ENCODE results near the gene SPATA22.
"Not testable (repeated sequence)": the region's sequence is repeated elsewhere in the genome, so short reads cannot be mapped to it uniquely, and the experiment has no call there.

SPATA22 gene

GRCh38 chr17:3475251-3475685, 3.6 kb upstream of the SPATA22 start:
- no peak for DNase-seq (ENCODE audit: insufficient read length, low spot score)
- FAIRE-seq = no peak

GRCh38 chr17:3474212-3474611, 2.6 kb upstream of the SPATA22 start:
- DNase-seq (ENCODE audit: insufficient read length, low spot score) (no peak), FAIRE-seq (no peak)

- DNase-seq (ENCODE audit: insufficient read length, low spot score) = no peak
- no peak for FAIRE-seq
Observed at GRCh38 chr17:3472137-3472536, 518 bp upstream of the SPATA22 start.

GRCh38 chr17:3469529-3469928, 2.1 kb downstream of the SPATA22 start:
- FAIRE-seq (no peak), DNase-seq (ENCODE audit: insufficient read length, low spot score) (no peak)

- FAIRE-seq; DNase-seq (ENCODE audit: insufficient read length, low spot score): not testable (repeated sequence)
Observed at GRCh38 chr17:3466355-3466754, 5.3 kb downstream of the SPATA22 start.

GRCh38 chr17:3448059-3448665, 23.5 kb downstream of the SPATA22 start:
- FAIRE-seq (no peak), DNase-seq (ENCODE audit: insufficient read length, low spot score) (no peak)

- FAIRE-seq (peak; percentile 16), DNase-seq (ENCODE audit: insufficient read length, low spot score) (peak; percentile 10)
Observed at GRCh38 chr17:3447625-3448024, 24.0 kb downstream of the SPATA22 start.

- DNase-seq (ENCODE audit: insufficient read length, low spot score) = no peak
Observed at GRCh38 chr17:3440451-3440850, 31.2 kb downstream of the SPATA22 start.

GRCh38 chr17:3438368-3438767, 33.3 kb downstream of the SPATA22 start:
- no peak for FAIRE-seq
- no peak for DNase-seq (ENCODE audit: insufficient read length, low spot score)

More at GRCh38 chr17:3440451-3440850, 31.2 kb downstream of the SPATA22 start:
- FAIRE-seq = no peak

GRCh38 chr17:3433741-3434140, 37.9 kb downstream of the SPATA22 start, which contains the start of gene OR1E2:
TSS of gene OR1E2 (minus strand) at chr17:3433841. CDS start at chr17:3433841, 0 bp downstream.
- peak; percentile 59 for FAIRE-seq

GRCh38 chr17:3433215-3433614, 38.4 kb downstream of the SPATA22 start:
- FAIRE-seq = peak; percentile 93
- not testable (repeated sequence) for DNase-seq (ENCODE audit: insufficient read length, low spot score)

More at GRCh38 chr17:3433741-3434140, 37.9 kb downstream of the SPATA22 start, which contains the start of gene OR1E2:
- DNase-seq (ENCODE audit: insufficient read length, low spot score) = no peak

GRCh38 chr17:3418222-3418621, 53.4 kb downstream of the SPATA22 start:
- no peak for FAIRE-seq
- DNase-seq (ENCODE audit: insufficient read length, low spot score) = no peak

- FAIRE-seq = no peak
- no peak for DNase-seq (ENCODE audit: insufficient read length, low spot score)
Observed at GRCh38 chr17:3415610-3416009, 56.0 kb downstream of the SPATA22 start.

- not testable (repeated sequence) for FAIRE-seq; DNase-seq (ENCODE audit: insufficient read length, low spot score)
Observed at GRCh38 chr17:3412216-3412615, 59.4 kb downstream of the SPATA22 start.

- no peak for FAIRE-seq
Observed at GRCh38 chr17:3411070-3411469, 60.5 kb downstream of the SPATA22 start, which contains the start of gene OR3A3. TSS of gene OR3A3 (plus strand) at chr17:3411370.

GRCh38 chr17:3403856-3404255, 67.8 kb downstream of the SPATA22 start:
- not testable (repeated sequence) for DNase-seq (ENCODE audit: insufficient read length, low spot score); FAIRE-seq

More at GRCh38 chr17:3411070-3411469, 60.5 kb downstream of the SPATA22 start, which contains the start of gene OR3A3:
- no peak for DNase-seq (ENCODE audit: insufficient read length, low spot score)

- FAIRE-seq = no peak
- no peak for DNase-seq (ENCODE audit: insufficient read length, low spot score)
Observed at GRCh38 chr17:3401786-3402185, 69.8 kb downstream of the SPATA22 start.

GRCh38 chr17:3400055-3400454, 71.6 kb downstream of the SPATA22 start:
- DNase-seq (ENCODE audit: insufficient read length, low spot score) (no peak), FAIRE-seq (no peak)

GRCh38 chr17:3398310-3398709, 73.3 kb downstream of the SPATA22 start, which contains the start of gene OR1E1:
TSS of gene OR1E1 (minus strand) at chr17:3398410. CDS start at chr17:3398410, 0 bp downstream.
- DNase-seq (ENCODE audit: insufficient read length, low spot score) (no peak), FAIRE-seq (no peak)

GRCh38 chr17:3397801-3398200, 73.8 kb downstream of the SPATA22 start:
- FAIRE-seq = peak; percentile 96

More at GRCh38 chr17:3397801-3398200, 73.8 kb downstream of the SPATA22 start:
- not testable (repeated sequence) for DNase-seq (ENCODE audit: insufficient read length, low spot score)

Data from HTR-8/SVneo (cell line).